Measurements from ENCODE around the gene NTRK3.
"Not testable (repeated sequence)": the region's sequence is repeated elsewhere in the genome, so short reads cannot be mapped to it uniquely, and the experiment has no call there.

The NTRK3 gene

GRCh38 chr15:88038261-88038660, 218.3 kb downstream of the NTRK3 start:
- DNase-seq (ENCODE audit: extremely low read depth in 1 of 2, low read depth in 1 of 2): no peak

GRCh38 chr15:88036154-88036839, 220.2 kb downstream of the NTRK3 start:
- no peak for DNase-seq (ENCODE audit: extremely low read depth in 1 of 2, low read depth in 1 of 2)

- DNase-seq (ENCODE audit: extremely low read depth in 1 of 2, low read depth in 1 of 2): no peak
These were observed 221.2 kb downstream of the NTRK3 start for GRCh38 chr15:88035381-88035780.

GRCh38 chr15:88033421-88033820, 223.1 kb downstream of the NTRK3 start:
- not testable (repeated sequence) for DNase-seq (ENCODE audit: extremely low read depth in 1 of 2, low read depth in 1 of 2)

GRCh38 chr15:88032787-88033186, 223.8 kb downstream of the NTRK3 start:
- no peak for DNase-seq (ENCODE audit: extremely low read depth in 1 of 2, low read depth in 1 of 2)

GRCh38 chr15:88031461-88031860, 225.1 kb downstream of the NTRK3 start:
- no peak for DNase-seq (ENCODE audit: extremely low read depth in 1 of 2, low read depth in 1 of 2)

GRCh38 chr15:88029696-88030095, 226.8 kb downstream of the NTRK3 start:
- no peak for DNase-seq (ENCODE audit: extremely low read depth in 1 of 2, low read depth in 1 of 2)

- no peak for DNase-seq (ENCODE audit: extremely low read depth in 1 of 2, low read depth in 1 of 2)
These were observed 228.5 kb downstream of the NTRK3 start for GRCh38 chr15:88028024-88028423.

GRCh38 chr15:88023914-88024313, 232.6 kb downstream of the NTRK3 start:
- no peak for DNase-seq (ENCODE audit: extremely low read depth in 1 of 2, low read depth in 1 of 2)

GRCh38 chr15:88022716-88023115, 233.8 kb downstream of the NTRK3 start:
- no peak for DNase-seq (ENCODE audit: extremely low read depth in 1 of 2, low read depth in 1 of 2)

- no peak for DNase-seq (ENCODE audit: extremely low read depth in 1 of 2, low read depth in 1 of 2)
These were observed 234.9 kb downstream of the NTRK3 start for GRCh38 chr15:88021601-88022000.

- DNase-seq (ENCODE audit: extremely low read depth in 1 of 2, low read depth in 1 of 2): no peak
These were observed 235.7 kb downstream of the NTRK3 start for GRCh38 chr15:88020806-88021205.

- DNase-seq (ENCODE audit: extremely low read depth in 1 of 2, low read depth in 1 of 2): no peak
These were observed 236.9 kb downstream of the NTRK3 start for GRCh38 chr15:88019656-88020055.

GRCh38 chr15:88018869-88019641, 237.5 kb downstream of the NTRK3 start:
- DNase-seq (ENCODE audit: extremely low read depth in 1 of 2, low read depth in 1 of 2): no peak

GRCh38 chr15:88017753-88018152, 238.8 kb downstream of the NTRK3 start:
- no peak for DNase-seq (ENCODE audit: extremely low read depth in 1 of 2, low read depth in 1 of 2)

- no peak for DNase-seq (ENCODE audit: extremely low read depth in 1 of 2, low read depth in 1 of 2)
These were observed 240.1 kb downstream of the NTRK3 start for GRCh38 chr15:88016406-88016805.

GRCh38 chr15:88015228-88015860, 241.2 kb downstream of the NTRK3 start:
- no peak for DNase-seq (ENCODE audit: extremely low read depth in 1 of 2, low read depth in 1 of 2)

GRCh38 chr15:88014454-88015160, 241.9 kb downstream of the NTRK3 start:
- no peak for DNase-seq (ENCODE audit: extremely low read depth in 1 of 2, low read depth in 1 of 2)

GRCh38 chr15:88013111-88013510, 243.4 kb downstream of the NTRK3 start:
- no peak for DNase-seq (ENCODE audit: extremely low read depth in 1 of 2, low read depth in 1 of 2)

GRCh38 chr15:88012688-88013087, 243.9 kb downstream of the NTRK3 start:
- no peak for DNase-seq (ENCODE audit: extremely low read depth in 1 of 2, low read depth in 1 of 2)

- no peak for DNase-seq (ENCODE audit: extremely low read depth in 1 of 2, low read depth in 1 of 2)
These were observed 244.3 kb downstream of the NTRK3 start for GRCh38 chr15:88012233-88012632.

Data from stimulated activated CD8-positive, alpha-beta memory T cell treated with anti-CD3 and anti-CD28 coated beads, Interleukin-7, amount 100 ng/mL, for 48 hours (primary cell).